Measurements from ENCODE around the gene IFNL3.

GRCh38 chr19:39212375-39212742, 32.4 kb downstream of the IFNL3 start:
- no peak for TF ChIP-seq EZH2 (IDR thresholded peaks at IDR 0.05; ENCODE audit: low read length)
- TF ChIP-seq, protein P1, sequence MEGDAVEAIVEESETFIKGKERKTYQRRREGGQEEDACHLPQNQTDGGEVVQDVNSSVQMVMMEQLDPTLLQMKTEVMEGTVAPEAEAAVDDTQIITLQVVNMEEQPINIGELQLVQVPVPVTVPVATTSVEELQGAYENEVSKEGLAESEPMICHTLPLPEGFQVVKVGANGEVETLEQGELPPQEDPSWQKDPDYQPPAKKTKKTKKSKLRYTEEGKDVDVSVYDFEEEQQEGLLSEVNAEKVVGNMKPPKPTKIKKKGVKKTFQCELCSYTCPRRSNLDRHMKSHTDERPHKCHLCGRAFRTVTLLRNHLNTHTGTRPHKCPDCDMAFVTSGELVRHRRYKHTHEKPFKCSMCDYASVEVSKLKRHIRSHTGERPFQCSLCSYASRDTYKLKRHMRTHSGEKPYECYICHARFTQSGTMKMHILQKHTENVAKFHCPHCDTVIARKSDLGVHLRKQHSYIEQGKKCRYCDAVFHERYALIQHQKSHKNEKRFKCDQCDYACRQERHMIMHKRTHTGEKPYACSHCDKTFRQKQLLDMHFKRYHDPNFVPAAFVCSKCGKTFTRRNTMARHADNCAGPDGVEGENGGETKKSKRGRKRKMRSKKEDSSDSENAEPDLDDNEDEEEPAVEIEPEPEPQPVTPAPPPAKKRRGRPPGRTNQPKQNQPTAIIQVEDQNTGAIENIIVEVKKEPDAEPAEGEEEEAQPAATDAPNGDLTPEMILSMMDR (optimal IDR thresholded peaks at IDR 0.05 in 1 of 3, IDR thresholded peaks at IDR 0.05 in 1 of 3, conservative IDR thresholded peaks at IDR 0.05 in 1 of 3; ENCODE audit: extremely low read depth in 1 of 3, insufficient read depth in 2 of 3, low read length in 3 of 3), result peak; percentile 35 to 61 (median 55)

All from keratinocyte (primary cell).